Measurements from ENCODE around the gene VWA3B. TPM values are rescaled to one million over a fixed set of nuclear protein-coding genes. Genes with fewer than 3 reads are reported as not detected.
"Not testable (repeated sequence)": the region's sequence is repeated elsewhere in the genome, so short reads cannot be mapped to it uniquely, and the experiment has no call there.

VWA3B gene
- total RNA-seq, 2 donors from 2014 or later, result 1.8 to 3.2 TPM

- no peak for TF ChIP-seq CTCF (IDR thresholded peaks at IDR 0.05)
- H3K27me3 ChIP-seq, result no peaks in the 10 kb centered on the region
- no peaks in the 10 kb centered on the region for H3K9me3 ChIP-seq
- no peaks in the 10 kb centered on the region for H3K4me1 ChIP-seq
- H3K36me3 ChIP-seq, result no peaks in the 10 kb centered on the region
- H3K4me3 ChIP-seq, result no peak overlapping the region
- intact Hi-C loops (cut with DNase I), result no loop called here
- no peak overlapping the region for H3K9ac ChIP-seq (ENCODE audit: low read depth in 2 of 2, low read length in 2 of 2)
- H3K27ac ChIP-seq, result no peak overlapping the region
- no peak for DNase-seq
Measured at GRCh38 chr2:98311771-98312545, 225.0 kb downstream of the VWA3B start.

GRCh38 chr2:98313492-98314250 is 226.7 kb downstream of the VWA3B start:
- Histone ChIP-seq H3K4me3 (no peak overlapping the region), H3K4me1 (no peaks in the 10 kb centered on the region), H3K9ac (ENCODE audit: low read depth in 2 of 2, low read length in 2 of 2) (no peak overlapping the region), H3K9me3 (no peaks in the 10 kb centered on the region), H3K27me3 (no peaks in the 10 kb centered on the region), H3K36me3 (no peaks in the 10 kb centered on the region), H3K27ac (no peak overlapping the region)
- no peak for TF ChIP-seq CTCF (IDR thresholded peaks at IDR 0.05)
- no peak for DNase-seq
- intact Hi-C loops (cut with DNase I), result no loop called here

GRCh38 chr2:98314251-98314650 is 227.3 kb downstream of the VWA3B start:
- H3K36me3 ChIP-seq, result no peaks in the 10 kb centered on the region
- no peak for DNase-seq
- no peaks in the 10 kb centered on the region for H3K9me3 ChIP-seq
- H3K27me3 ChIP-seq, result no peaks in the 10 kb centered on the region
- H3K4me3 ChIP-seq, result no peak overlapping the region
- intact Hi-C loops (cut with DNase I), result no loop called here
- no peak overlapping the region for H3K9ac ChIP-seq (ENCODE audit: low read depth in 2 of 2, low read length in 2 of 2)
- no peak overlapping the region for H3K27ac ChIP-seq
- TF ChIP-seq CTCF (IDR thresholded peaks at IDR 0.05), result no peak
- no peaks in the 10 kb centered on the region for H3K4me1 ChIP-seq

GRCh38 chr2:98315957-98316356 is 229.0 kb downstream of the VWA3B start:
- intact Hi-C loops (cut with DNase I), result no loop called here
- no peak for TF ChIP-seq CTCF (IDR thresholded peaks at IDR 0.05)
- DNase-seq, result no peak
- Histone ChIP-seq H3K4me3 (no peak overlapping the region), H3K4me1 (no peaks in the 10 kb centered on the region), H3K27ac (no peak overlapping the region), H3K36me3 (no peaks in the 10 kb centered on the region), H3K9me3 (no peaks in the 10 kb centered on the region), H3K9ac (ENCODE audit: low read depth in 2 of 2, low read length in 2 of 2) (no peak overlapping the region), H3K27me3 (no peaks in the 10 kb centered on the region)

- Histone ChIP-seq H3K4me1 (no peaks in the 10 kb centered on the region), H3K27me3 (no peaks in the 10 kb centered on the region), H3K27ac (no peak overlapping the region), H3K9ac (ENCODE audit: low read depth in 2 of 2, low read length in 2 of 2) (no peak overlapping the region), H3K4me3 (no peak overlapping the region), H3K36me3 (no peaks in the 10 kb centered on the region), H3K9me3 (no peaks in the 10 kb centered on the region)
- intact Hi-C loops (cut with DNase I), result no loop called here
- DNase-seq, result no peak
- no peak for TF ChIP-seq CTCF (IDR thresholded peaks at IDR 0.05)
Measured at GRCh38 chr2:98317214-98317613, 230.2 kb downstream of the VWA3B start.

GRCh38 chr2:98320171-98320570 is 233.2 kb downstream of the VWA3B start:
- H3K27me3 ChIP-seq; H3K27ac ChIP-seq; H3K9ac ChIP-seq (ENCODE audit: low read depth in 2 of 2, low read length in 2 of 2); H3K36me3 ChIP-seq; H3K4me3 ChIP-seq; intact Hi-C loops (cut with DNase I); DNase-seq; H3K4me1 ChIP-seq; H3K9me3 ChIP-seq: not testable (repeated sequence)

All from colonic mucosa (tissue), 4 donors.